ENCODE data around the gene ZWILCH.
"Not testable (repeated sequence)": the region's sequence is repeated elsewhere in the genome, so short reads cannot be mapped to it uniquely, and the experiment has no call there.

ZWILCH gene

GRCh38 chr15:66587020-66587419 lies 81.9 kb downstream of the ZWILCH start:
- DNase-seq: no peak

- no peak for DNase-seq
Measured at GRCh38 chr15:66587749-66588148, 82.6 kb downstream of the ZWILCH start.

- DNase-seq: no peak
Measured at GRCh38 chr15:66588537-66588936, 83.4 kb downstream of the ZWILCH start.

GRCh38 chr15:66588971-66589370 lies 83.8 kb downstream of the ZWILCH start:
- DNase-seq: no peak

GRCh38 chr15:66589429-66589828 lies 84.3 kb downstream of the ZWILCH start:
- not testable (repeated sequence) for DNase-seq

- no peak for DNase-seq
Measured at GRCh38 chr15:66590435-66590834, 85.3 kb downstream of the ZWILCH start.

- no peak for DNase-seq
Measured at GRCh38 chr15:66591322-66591862, 86.3 kb downstream of the ZWILCH start.

GRCh38 chr15:66592505-66593218 lies 87.5 kb downstream of the ZWILCH start:
- DNase-seq: no peak

- DNase-seq: no peak
Measured at GRCh38 chr15:66593219-66593780, 88.2 kb downstream of the ZWILCH start.

GRCh38 chr15:66594344-66594743 lies 89.2 kb downstream of the ZWILCH start:
- DNase-seq: no peak

GRCh38 chr15:66594836-66595235 lies 89.7 kb downstream of the ZWILCH start:
- no peak for DNase-seq

- no peak for DNase-seq
Measured at GRCh38 chr15:66595332-66595731, 90.2 kb downstream of the ZWILCH start.

GRCh38 chr15:66595931-66596545 lies 90.9 kb downstream of the ZWILCH start:
- no peak for DNase-seq

- DNase-seq: no peak
Measured at GRCh38 chr15:66598095-66598815, 93.1 kb downstream of the ZWILCH start.

All from cerebellar nuclear complex (tissue), 1 donor.